ENCODE measurements around the gene CCL3.

DNA sequence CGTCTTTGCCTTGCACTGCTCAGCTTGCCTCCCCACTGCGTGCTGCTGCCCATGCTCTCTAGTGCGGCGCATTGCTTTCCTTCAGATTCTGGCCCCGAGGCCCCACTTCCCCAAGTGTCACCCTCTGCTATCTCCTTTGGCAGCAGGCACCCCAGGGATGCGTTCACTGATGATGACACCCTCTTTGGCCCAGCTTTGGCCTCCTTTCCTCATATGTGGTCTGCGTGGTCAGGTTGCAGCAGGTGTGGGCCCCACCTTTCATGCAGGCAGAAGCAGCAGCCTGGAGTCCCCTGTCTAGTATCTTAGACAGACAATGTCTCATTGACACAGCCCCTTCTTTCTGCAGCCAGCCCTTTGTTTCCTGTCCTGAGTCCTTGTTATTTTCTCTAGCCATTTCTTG lies 4.8 kb upstream of the CCL3 start:
- TF ChIP-seq, protein P1, sequence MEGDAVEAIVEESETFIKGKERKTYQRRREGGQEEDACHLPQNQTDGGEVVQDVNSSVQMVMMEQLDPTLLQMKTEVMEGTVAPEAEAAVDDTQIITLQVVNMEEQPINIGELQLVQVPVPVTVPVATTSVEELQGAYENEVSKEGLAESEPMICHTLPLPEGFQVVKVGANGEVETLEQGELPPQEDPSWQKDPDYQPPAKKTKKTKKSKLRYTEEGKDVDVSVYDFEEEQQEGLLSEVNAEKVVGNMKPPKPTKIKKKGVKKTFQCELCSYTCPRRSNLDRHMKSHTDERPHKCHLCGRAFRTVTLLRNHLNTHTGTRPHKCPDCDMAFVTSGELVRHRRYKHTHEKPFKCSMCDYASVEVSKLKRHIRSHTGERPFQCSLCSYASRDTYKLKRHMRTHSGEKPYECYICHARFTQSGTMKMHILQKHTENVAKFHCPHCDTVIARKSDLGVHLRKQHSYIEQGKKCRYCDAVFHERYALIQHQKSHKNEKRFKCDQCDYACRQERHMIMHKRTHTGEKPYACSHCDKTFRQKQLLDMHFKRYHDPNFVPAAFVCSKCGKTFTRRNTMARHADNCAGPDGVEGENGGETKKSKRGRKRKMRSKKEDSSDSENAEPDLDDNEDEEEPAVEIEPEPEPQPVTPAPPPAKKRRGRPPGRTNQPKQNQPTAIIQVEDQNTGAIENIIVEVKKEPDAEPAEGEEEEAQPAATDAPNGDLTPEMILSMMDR (IDR thresholded peaks at IDR 0.05; ENCODE audit: low read depth, low read length) = no peak
- no peak for TF ChIP-seq EZH2phosphoT487 (IDR thresholded peaks at IDR 0.05; ENCODE audit: low read depth)
